Tibial nerve (tissue), 4 donors: ENCODE results near the gene SLC26A3.

Experiments
- CTCF ChIP-seq, 5 experiments: fragments of 200-600 bp in 3 of 5; fragments of 450-650 bp in 2 of 5; sonication (generic) in 3 of 5; IDR thresholded peaks; one replicate each; pipeline ENCODE4 v1.5.1; 2016 to 2019; ENCODE audit warnings: antibody characterized with exemption in 5 of 5, mild to moderate bottlenecking in 3 of 5, moderate library complexity in 2 of 5
- EP300 ChIP-seq, 2 donors: sonication (generic); formaldehyde crosslinking; IDR thresholded peaks; one replicate each; pipeline ENCODE4 v1.6.1; 2017; ENCODE audit warnings: antibody characterized with exemption in 2 of 2, mild to moderate bottlenecking in 1 of 2
- POLR2A ChIP-seq, 2 donors: fragments of 450-650 bp; IDR thresholded peaks; one replicate each; pipeline ENCODE4 v1.6.1; 2017; ENCODE audit warnings: antibody characterized with exemption in 2 of 2, mild to moderate bottlenecking in 2 of 2, moderate library complexity in 2 of 2

DNA sequence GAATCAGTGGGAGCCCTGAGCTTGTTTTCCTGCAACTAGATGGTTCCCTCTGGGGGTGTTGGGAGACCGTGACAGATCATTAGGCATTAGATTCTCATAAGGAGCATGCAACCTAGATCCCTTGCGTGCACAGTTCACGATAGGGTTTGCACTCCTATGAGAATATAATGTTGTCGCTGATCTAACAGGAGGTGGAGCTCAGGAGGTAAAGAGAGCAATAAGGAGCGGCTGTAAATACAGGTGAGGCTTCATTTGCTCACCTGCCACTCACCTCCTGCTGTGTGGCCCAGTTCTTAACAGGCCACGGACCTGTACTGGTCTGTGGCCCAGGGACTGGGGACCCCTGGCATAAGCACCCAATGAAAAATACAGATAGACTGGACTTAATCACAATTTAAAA is 10.7 kb downstream of the SLC26A3 start:
- TF ChIP-seq CTCF (IDR thresholded peaks at IDR 0.05) = no peak
- no peak for TF ChIP-seq EP300 (IDR thresholded peaks at IDR 0.05)
- no peak for TF ChIP-seq POLR2A (IDR thresholded peaks at IDR 0.05)
